AG08395 (cell line): ENCODE measurements around the gene GALNT12.

Experiments used
- DNase-seq: peaks from one replicate; pipeline ENCODE4 v3.0.0; 2012; ENCODE audit warnings: mixed read lengths, low spot score

Gene GALNT12

DNA sequence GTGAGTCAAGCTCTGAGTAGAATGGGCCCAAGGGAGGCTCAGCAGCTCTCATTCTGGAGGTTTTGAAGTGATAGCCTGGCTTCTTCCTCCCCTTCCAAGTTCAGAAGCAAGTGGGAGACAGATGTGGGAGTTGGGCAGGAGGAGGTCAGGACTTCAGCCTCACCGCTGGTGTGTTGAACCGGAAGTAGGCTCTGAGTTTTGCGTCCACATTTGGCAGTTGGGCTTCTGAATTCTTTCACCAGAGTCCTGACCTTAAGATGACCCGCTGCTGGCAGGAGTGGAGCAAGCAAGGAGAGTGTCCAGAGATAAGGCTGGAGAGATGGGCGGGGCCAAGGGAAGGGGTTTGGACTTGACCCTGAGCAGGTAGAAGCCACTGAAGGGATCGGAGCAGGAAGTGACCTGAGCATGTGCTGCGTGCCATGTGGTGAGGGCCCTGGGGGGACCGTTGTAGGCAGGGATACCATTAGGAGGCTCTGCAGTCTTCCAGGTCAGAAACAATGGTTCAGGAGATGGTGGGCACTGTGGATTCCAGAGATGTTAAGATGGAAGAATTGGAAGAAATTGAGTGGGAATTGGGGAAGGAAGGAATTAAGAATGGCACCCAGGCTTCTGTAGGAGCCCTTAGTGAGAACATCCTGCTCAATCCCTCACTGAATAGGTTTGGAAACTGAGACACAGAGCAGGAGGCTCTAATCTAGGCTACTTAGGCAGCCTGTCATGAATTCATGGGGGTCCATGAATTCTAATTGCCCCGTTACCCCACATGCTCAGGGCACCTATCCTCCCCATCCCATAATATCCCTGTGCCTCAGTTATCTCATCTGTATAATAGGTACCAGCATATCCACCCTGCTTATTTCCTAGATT, 25.9 kb downstream of the GALNT12 start:
- DNase-seq, result no peak

DNA sequence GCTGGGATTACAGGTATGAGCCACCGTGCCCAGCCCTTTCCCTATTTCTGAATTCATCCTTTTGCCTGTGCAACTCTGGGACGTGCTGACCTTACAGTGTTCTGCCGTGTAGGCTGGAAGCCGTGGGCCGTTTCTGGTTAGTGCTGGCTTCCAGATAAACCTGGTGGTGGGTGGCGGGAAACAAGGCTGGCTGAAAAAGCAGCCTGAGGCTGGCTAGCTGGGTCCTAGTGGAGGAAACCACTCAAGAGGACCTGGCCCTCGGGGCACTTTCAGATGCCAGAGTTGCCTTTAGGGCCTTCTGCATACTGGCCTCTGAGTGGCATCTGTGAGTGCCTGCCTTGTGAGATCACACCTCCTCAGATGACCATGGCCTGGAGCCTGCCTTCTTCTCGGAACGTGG, 26.9 kb downstream of the GALNT12 start:
- no peak for DNase-seq

DNA sequence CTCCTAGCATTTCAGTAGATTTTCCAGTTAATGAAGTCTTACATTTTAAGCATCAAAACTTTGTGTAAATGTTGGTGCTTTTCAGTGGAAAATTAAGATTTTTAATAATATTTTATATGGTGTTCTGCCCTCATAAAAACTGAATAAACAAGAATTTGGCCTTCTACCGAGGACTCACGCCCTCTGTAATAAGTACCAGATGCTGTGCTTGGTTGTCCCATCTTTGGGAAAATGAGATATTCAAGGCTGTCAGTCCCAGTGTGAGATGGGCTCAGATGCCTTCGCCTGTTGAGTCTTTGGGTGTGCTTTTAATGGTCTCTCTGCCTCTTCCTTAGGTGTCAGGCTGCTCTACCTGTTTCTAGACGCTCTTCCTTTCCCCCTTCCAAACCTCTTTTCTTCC, 28.7 kb downstream of the GALNT12 start:
- DNase-seq, result no peak

DNA sequence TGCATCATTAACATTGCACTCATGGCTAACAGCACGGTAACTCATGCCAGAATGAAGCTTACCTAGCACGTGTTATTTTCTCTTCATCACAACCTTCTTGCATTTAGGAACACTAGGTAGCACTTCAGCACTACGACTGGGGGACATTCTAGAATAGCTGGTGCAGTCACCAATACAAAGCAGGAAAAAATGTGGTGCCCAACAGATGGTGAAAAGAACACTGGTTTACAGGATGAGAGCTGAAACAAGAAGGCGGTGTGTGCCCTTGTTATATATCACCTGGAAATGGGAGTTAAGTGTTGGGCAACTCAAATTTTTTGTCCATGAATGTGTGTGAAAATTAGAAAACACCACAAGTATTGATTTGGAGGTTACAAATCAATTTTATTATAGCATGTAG, 30.0 kb downstream of the GALNT12 start:
- no peak for DNase-seq

DNA sequence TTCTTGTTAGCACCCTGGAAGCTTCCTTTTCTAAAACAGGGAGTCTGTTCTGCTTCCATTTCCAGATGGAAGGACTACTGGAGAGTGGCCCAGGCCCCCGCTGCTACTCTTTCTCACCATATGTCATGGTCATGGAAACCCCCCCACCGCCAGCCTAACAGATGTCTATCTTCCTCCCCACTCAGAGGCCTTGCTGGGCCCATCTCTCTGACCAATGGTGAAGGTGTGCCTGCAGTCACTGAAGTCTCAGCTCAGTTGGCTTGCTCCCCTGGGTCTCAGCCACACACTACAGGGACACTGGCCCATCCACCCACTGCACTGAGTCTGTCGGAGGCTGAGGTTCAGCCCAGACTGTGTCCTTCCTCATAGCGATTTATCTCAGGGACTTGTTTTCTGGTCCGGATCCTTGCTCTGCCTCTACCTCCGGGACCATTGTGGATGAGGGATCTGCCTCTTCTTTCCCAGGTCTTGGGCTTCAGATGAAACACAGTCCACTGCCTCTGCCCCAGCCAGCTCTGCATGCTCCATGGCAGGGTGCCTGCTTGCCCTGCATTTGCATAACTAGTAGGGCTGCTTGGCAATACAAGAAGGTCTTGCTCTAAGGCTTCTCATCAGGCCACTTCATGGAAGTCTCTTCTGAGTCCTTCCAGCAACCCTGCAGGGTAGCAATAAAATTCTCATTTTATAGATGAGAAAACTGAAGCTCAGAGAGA, 30.8 kb downstream of the GALNT12 start:
- DNase-seq, result no peak

DNA sequence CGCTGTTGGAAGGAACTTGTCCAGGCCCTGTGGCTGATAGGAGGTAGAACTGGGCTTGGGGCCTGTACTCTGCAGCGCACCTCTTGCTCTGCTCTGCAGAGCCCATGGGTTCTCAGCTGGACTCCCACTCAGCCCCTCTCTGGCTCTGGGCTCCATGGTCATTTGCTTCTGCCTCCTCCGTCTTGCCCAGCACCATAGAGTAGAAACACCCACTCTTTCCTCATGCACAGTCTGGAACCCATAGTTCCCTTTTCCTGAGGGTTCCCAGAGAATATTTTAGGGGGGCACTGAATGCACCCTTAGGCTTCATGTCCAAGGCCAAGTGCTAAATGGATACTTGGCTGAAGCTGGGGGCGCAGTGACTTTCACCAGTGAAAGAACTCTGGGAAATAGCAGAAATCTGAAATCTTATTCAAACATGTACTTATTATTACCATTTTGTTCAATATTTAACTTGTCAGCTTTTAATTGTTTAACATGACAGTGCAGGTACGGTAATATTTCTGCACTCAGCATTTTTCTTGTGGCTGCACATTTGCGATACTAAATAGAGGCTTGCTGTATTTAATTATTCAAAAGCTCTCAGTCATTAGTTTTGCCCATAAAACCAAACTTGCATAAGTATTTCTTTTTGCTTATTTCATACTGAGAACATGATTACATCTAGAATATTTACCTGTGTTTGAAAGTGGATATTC, 31.5 kb downstream of the GALNT12 start:
- no peak for DNase-seq

DNA sequence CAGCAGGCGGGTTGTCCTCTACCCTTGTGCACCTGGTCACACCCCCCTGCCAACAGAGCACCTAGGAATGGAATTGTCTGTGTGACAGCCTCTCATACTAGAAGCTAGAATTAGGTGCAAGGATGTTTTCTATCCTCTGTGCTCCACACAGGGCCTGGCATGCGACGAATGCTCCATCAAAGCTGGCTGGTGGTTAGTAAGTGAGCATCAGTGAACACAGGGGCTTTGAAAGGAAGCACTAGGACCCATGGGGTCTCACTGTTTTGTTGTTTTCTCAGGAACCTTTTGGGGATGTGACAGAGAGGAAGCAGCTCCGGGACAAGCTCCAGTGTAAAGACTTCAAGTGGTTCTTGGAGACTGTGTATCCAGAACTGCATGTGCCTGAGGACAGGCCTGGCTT, 32.3 kb downstream of the GALNT12 start:
- DNase-seq, result no peak

DNA sequence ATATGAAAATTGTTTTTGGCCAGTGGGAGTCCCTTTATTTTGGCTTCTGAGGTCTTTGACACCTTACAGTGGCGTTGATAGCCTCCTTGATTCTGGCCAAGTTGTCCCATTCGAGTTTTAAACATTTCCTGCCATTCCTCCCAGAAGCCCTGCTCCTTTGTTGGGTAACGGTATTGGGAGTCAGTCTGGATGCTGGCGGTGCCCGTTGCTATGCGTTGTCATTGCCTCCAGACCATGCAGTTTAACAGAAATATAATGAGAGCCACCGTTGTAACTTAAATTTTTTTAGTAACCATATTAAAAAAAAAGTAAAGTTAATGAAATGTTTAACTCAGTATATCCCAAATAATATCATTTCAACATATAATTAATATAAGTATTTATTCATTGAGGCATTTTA, 35.0 kb downstream of the GALNT12 start:
- DNase-seq, result no peak

DNA sequence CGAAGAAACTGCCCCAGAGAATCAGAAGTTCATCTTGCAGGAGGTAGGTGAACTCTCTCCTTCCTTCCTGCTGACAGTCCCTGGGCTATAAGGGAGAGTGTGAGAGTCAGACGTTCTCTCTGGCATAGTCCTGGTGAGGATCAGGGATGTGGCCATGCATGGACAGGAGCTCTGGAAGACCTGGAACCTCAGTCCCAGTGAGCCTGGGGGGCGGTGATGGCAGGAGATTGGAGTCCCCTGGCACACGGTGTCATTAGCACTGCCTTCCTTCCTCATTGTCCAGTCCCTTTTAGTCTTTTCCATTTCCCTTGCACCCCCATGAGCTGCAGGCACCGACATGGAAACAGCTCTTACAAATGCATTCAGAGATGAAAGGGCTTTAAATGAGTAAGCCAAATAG, 38.6 kb downstream of the GALNT12 start:
- DNase-seq, result no peak

DNA sequence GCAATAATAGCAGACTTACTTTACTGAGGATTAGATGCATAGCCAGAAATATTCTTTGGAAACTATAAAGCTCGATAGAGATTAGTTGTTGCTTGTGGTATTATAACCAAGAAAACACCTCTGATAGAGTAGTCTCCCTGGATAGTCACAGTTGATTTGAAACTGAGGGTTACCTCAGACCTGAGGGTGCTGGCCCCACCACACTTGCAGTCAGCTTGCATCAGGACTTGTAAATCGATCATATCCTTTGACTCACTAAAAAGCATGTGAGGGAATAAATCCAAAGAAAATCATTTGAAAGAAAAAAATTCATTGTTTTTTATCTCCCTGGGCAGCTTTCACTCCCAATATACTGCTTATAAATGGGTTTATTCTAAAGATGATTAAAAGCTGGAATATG, 39.4 kb downstream of the GALNT12 start:
- no peak for DNase-seq

DNA sequence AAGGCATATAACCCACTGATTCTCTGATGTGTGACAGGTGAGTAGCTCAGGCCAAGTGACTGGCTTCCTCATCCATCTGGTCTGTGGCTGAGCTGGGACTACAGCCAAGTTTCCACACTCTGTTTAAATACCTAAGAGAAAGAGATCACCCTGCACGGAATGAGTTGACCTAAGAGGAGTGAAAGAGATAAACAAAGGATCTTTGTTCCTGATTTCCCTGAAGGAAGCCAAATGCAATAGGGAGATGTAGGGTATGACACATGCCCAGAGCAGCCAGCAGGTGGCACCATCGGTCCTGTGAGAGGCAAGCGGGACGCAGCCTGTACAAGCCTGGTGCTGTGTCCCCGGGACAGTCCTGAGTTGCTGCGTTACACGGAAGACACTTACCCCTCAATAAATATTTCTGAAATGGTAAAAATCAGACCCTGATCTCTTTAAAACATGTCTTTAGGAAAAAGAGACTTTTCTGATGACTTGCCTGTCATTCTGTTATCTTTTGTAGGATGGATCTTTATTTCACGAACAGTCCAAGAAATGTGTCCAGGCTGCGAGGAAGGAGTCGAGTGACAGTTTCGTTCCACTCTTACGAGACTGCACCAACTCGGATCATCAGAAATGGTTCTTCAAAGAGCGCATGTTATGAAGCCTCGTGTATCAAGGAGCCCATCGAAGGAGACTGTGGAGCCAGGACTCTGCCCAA, 41.1 kb downstream of the GALNT12 start:
- peak; percentile 90 for DNase-seq

DNA sequence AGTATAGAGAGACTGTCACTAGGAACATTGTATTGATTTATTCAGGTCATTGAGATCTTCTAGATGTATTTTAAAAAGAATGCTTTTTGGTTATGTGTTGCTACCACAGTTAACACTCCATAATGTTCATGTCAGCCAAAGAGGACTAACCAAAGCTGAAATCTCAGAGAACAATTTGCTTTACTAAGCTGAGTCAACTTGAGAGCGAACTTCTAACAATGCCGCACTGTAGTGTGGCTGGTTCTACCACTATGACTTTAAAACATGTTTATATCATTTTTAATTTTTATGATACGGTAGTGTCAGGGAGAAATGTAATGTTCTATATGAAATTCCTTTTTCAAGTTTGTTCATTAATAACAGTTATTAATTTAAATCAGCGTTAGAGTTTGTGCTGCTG, 42.1 kb downstream of the GALNT12 start:
- no peak for DNase-seq

DNA sequence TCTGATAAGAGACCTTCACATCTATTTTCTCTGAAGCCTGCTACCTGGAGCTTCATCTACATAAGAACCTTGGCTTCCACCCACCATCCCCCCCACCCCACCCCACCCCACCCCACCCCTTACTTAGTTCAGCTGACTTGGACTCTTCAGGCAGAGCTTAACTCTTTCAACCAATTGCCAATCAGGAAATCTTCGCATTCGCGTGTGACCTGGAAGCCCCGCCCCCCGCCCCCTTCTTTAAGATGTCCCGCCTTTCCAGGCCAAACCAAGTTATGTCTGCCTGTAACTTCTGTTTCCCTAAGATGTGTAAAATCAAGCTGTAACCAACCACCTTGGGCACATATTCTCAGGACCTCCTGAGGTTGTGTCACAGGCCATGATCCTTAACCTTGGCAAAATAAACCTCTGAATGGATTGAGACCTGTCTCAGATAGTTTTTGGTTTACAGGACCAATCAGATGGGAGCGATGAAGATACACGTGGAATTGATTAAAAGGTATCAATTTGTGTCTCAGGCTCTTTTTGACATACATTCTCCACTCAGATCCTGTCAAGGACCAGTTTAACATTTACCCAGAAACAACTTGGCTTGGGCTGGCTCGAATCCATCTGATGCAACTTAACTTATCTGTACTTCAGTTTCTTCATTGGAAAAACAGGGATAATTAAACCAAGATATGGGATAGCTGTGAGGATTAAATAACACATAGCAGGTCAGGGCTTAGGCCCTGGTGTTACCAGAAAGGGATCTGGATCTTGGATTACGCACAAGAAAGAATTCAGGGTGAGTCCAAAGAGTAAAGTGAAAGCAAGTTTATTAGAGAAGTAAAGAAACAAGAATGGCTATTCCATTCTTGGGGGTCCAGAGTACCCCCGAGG, 43.6 kb downstream of the GALNT12 start:
- no peak for DNase-seq

DNA sequence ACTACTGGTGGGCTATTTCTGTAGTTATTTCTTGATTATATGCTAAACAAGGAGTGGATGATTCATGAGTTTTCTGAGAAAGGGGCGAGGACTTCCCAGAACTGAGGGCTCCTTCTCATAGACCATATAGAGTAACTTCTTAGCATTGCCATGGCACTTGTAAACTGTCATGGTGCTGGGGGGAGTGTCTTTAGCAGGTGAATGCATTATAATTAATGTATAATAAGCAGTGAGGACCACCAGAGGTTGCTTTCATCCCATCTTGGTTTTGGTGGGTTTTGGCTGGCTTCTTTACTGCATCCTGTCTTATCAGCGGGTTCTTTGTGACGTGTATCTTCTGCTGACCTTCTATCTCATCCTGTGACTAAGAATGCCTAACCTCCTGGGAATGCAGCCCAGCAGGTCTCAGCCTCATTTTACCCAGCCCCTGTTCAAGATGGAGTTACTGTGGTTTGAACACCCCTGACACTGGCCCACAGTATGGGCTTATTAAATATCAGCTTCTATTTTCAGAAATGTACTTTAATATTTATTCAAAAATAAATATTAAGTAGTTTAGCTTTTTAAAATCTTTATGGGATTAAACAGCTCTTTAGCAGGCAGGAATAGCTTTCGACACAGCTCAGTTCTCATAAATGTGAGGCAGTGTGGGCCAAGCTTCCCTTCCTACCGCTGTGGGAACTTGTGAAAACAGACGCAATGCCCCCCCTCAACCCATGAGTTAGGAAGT, 44.4 kb downstream of the GALNT12 start:
- DNase-seq, result no peak

DNA sequence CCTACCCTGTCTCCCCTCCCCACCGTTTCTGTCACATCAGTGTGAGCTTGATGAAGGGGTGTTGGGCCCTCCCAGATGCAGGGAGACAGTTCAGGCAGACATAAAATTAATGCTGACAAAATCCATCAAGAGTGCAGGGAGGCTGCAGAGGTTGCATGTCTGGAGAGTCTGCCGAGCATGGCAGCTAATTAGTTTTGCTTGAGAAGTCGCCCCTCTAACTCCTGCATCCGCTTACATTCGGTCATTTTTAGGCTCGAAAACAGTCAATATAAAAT, 44.9 kb downstream of the GALNT12 start:
- DNase-seq, result no peak

DNA sequence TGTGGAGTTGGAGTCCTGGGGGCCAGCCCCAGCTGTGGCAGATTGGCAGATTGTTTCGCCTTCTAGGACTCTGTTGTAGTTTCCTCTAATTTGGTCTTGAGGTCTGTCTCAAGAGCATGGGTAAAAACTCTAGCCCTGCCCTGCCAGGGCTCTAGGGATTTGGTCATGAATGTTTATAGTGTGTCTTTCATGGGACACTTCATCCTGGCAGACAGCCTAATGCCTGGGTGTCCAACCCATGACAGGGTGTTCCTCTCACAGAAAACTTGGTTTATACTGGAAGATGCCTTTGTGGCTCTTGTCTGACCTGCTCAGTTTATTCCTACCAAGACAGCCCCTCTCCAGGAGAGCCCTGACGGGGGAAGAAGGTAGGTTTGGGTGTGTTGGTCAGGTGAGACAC, 45.5 kb downstream of the GALNT12 start:
- no peak for DNase-seq

DNA sequence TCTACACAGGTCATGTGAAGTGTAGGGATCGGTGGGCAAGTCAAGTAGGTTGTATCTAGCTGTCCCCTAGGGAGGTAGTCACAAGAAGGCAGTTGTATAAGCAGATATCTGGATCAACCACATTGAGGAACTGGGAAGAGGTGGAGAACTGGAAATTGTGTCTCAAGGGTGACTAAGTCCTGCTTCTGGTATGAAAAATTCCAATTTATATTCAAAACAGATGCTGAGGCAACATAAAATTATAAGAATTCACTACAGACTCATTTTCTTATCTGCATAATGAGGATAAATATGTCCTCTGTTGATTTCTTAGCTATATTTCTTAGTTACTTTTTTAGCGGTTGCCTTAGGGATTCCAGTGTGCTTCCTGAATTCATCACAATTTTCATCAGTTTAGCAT, 46.8 kb downstream of the GALNT12 start:
- peak; percentile 78 for DNase-seq

DNA sequence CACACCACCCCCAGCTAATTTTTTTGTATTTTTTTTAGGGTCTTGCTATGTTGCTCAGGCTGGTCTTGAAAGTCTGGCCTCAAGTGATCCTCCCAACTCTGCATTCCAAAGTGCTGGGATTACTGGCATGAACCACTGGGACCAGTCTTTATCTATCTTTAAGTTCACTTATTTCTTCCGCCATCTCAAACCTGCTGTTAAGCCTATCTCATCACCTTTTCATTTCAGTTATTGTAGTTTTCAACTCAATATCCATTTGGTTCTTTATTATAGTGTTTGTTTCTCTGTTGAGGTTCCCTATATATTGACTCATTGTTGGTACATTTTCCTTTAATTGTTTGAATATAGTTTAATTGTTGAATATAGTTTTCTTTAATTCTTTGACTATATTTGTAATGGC, 48.1 kb downstream of the GALNT12 start:
- no peak for DNase-seq

DNA sequence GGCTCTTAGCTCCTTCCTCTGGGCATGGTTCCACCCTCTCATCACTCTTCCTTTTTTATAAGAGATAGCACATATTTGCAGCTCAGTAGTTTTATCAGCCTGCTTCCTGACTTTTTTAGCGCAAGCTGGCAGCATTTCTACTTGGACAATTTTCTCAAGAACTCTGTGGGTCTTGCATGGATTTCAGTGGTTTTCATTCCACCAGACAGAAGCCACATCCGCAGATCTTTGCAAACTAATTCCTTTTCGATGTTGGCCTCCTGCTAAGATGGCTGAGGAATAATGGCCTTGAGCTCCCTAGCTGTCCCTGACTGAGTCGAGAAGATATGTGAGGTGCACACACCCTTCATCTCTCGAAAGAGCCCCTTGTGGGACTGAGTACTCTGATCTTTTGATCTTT, 49.5 kb downstream of the GALNT12 start:
- no peak for DNase-seq

DNA sequence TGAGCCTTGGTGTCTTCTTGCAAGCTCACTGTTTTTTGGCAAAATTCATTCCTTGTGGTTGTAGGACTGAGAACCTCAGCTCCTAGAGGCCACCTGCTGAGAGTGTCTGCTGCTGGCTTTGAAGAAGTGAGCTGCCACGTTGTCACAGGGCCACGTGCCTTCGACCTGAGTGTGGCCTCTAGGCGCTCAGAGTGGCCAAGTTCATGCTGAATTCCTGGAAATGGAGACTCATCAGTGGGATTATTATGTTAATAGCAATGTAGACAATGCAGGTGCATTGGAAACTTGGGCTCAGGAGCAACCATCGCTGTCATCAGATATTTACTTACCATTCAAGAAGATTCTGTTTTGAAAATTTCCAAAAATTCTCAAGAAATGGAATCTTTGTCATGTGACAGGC, 52.5 kb downstream of the GALNT12 start:
- no peak for DNase-seq

DNA sequence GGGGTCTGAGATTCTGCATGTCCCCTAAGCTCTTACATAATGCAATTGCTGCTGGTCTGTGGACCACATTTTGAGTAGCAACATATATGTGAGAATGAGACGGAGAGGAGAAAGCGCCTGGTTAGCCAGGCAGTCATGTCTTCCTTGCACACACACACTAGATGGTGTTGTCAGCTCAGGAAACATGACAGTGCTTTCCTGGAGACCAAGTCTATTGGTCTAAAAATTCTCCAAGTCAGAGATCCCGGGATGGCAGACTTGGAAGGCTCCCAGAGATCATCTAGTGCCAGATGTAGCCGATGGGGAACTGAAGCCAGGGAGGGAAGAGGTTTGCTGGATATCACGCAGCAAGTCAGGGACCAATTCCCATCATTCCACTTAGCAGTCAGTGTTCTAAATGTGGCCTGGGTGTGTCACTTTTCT, 53.4 kb downstream of the GALNT12 start:
- DNase-seq, result peak; percentile 96
